DOHH2 (cell line): ENCODE measurements around the gene SLC8A3.

Experiments
- H3F3A ChIP-seq: fragments of 200-600 bp; sonication (generic), shearing (Covaris generic); 2 replicates; pipeline ENCODE4 v1.6.0; 2016; ENCODE audit warnings: antibody characterized with exemption, mild to moderate bottlenecking; ENCODE audit not compliant: control insufficient read depth, insufficient read depth
- H3K27ac ChIP-seq: fragments of 200-600 bp; sonication (generic); 2 replicates; pipeline ENCODE4 v1.5.1; 2014; ENCODE audit warnings: low read depth, mild to moderate bottlenecking, low read length, moderate library complexity
- H3K27me3 ChIP-seq: fragments of 200-600 bp; sonication (generic); 2 replicates; pipeline ENCODE4 v1.6.1; 2014; ENCODE audit warnings: mild to moderate bottlenecking, low read length, mixed read lengths; ENCODE audit not compliant: control insufficient read depth
- H3K36me3 ChIP-seq: fragments of 200-600 bp; sonication (generic); 2 replicates; pipeline ENCODE4 v1.6.1; 2014; ENCODE audit warnings: mild to moderate bottlenecking, low read length, moderate library complexity, mixed read lengths; ENCODE audit not compliant: control insufficient read depth
- H3K4me1 ChIP-seq: fragments of 200-600 bp; sonication (generic); 2 replicates; pipeline ENCODE4 v1.6.1; 2014; ENCODE audit warnings: mild to moderate bottlenecking, low read length, mixed read lengths; ENCODE audit not compliant: control insufficient read depth
- H3K4me2 ChIP-seq: fragments of 200-600 bp; sonication (generic); 2 replicates; pipeline ENCODE4 v1.6.0; 2014; ENCODE audit warnings: mild to moderate bottlenecking, low read length, moderate library complexity
- H3K4me3 ChIP-seq: fragments of 200-600 bp; sonication (generic); 2 replicates; pipeline ENCODE4 v1.5.1; 2014; ENCODE audit warnings: mild to moderate bottlenecking, low read length, mixed read lengths
- H3K79me2 ChIP-seq: fragments of 200-600 bp; sonication (generic); 2 replicates; pipeline ENCODE4 v1.6.1; 2014; ENCODE audit warnings: mild to moderate bottlenecking, low read length, mixed read lengths; ENCODE audit not compliant: control insufficient read depth
- H3K9me2 ChIP-seq: fragments of 200-600 bp; sonication (generic); replicated peaks from 2 replicates; pipeline ENCODE4 v1.6.1; 2014; ENCODE audit warnings: mild to moderate bottlenecking, low read length, mixed read lengths; ENCODE audit not compliant: control insufficient read depth
- H3K9me3 ChIP-seq: fragments of 200-600 bp; sonication (generic); 2 replicates; pipeline ENCODE4 v1.6.1; 2014; ENCODE audit warnings: antibody characterized with exemption, low read length, mixed read lengths; ENCODE audit not compliant: control insufficient read depth, insufficient read depth
- H4K20me1 ChIP-seq: fragments of 200-600 bp; sonication (generic); 2 replicates; pipeline ENCODE4 v1.6.0; 2014; ENCODE audit warnings: low read depth, mild to moderate bottlenecking, antibody characterized with exemption, low read length, moderate library complexity; ENCODE audit not compliant: control insufficient read depth, insufficient read depth
- CTCF ChIP-seq: fragments of 200-600 bp; sonication (generic); IDR thresholded peaks from one replicate; pipeline ENCODE4 v1.5.1; 2014; ENCODE audit warnings: antibody characterized with exemption, mild to moderate bottlenecking, low read depth, low read length; ENCODE audit not compliant: poor library complexity, severe bottlenecking
- EZH2phosphoT487 ChIP-seq: fragments of 200-600 bp; sonication (generic); IDR thresholded peaks from 2 replicates; pipeline ENCODE4 v1.6.1; 2017; ENCODE audit warnings: borderline replicate concordance, mild to moderate bottlenecking, antibody characterized with exemption, low read length, moderate library complexity, mixed read lengths

Gene SLC8A3

DNA sequence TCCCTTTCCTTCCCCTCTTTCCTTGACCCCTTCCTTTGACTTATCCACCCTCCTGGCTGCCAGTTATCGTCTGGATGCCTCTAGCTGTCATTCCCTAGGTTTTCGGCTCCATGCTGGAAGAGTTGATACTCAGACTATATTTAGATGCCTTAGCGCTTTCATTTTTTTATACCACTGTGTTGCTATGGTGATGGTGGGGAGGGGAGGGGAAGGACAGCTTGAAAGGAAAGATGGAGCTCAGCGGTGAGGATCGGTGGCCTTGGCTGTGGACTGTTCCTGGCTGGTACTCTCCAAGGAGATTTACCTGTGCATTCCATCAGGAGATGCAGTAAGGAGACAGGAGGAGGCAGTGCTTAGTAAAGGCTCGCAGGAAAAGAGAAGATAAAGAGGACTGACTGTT, 108.7 kb downstream of the SLC8A3 start:
- no peaks in the 10 kb centered on the region for H3K36me3 ChIP-seq
- H3K9me3 ChIP-seq = no peaks in the 10 kb centered on the region
- no peak overlapping the region for H3K27ac ChIP-seq
- no peak overlapping the region for H3K4me3 ChIP-seq
- H4K20me1 ChIP-seq = no peaks in the 10 kb centered on the region
- no peaks in the 10 kb centered on the region for H3K9me2 ChIP-seq
- no peaks in the 10 kb centered on the region for H3K27me3 ChIP-seq
- TF ChIP-seq CTCF (no peak), EZH2phosphoT487 (no peak)
- no peaks in the 10 kb centered on the region for H3F3A ChIP-seq
- H3K4me1 ChIP-seq = no peaks in the 10 kb centered on the region
- H3K79me2 ChIP-seq = no peaks in the 10 kb centered on the region
- no peak overlapping the region for H3K4me2 ChIP-seq

DNA sequence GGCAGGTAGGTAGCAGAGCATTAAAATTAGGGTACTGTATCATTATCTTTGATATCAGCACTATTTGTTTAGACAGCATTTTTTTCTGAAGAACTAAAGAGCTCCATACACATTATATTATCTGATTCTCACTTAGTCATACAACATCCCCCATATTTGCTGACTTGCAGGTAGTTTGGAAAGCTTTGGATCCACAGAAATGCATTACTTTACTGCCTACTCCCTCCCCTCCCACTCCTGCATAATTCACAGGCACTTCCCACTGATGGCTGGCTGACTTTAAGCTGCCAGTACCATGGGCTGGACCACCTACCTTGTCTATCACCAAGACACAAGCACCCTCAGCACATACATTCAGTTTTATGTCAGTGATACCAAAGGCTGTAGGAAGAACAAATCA, 110.4 kb downstream of the SLC8A3 start:
- Histone ChIP-seq H3F3A (no peaks in the 10 kb centered on the region), H3K4me1 (no peaks in the 10 kb centered on the region), H3K4me2 (no peak overlapping the region), H3K79me2 (no peaks in the 10 kb centered on the region), H3K9me2 (no peaks in the 10 kb centered on the region), H3K27ac (no peak overlapping the region), H3K27me3 (no peaks in the 10 kb centered on the region), H4K20me1 (no peaks in the 10 kb centered on the region), H3K4me3 (no peak overlapping the region), H3K9me3 (no peaks in the 10 kb centered on the region), H3K36me3 (no peaks in the 10 kb centered on the region)
- no peak for TF ChIP-seq EZH2phosphoT487
- TF ChIP-seq CTCF = no peak

DNA sequence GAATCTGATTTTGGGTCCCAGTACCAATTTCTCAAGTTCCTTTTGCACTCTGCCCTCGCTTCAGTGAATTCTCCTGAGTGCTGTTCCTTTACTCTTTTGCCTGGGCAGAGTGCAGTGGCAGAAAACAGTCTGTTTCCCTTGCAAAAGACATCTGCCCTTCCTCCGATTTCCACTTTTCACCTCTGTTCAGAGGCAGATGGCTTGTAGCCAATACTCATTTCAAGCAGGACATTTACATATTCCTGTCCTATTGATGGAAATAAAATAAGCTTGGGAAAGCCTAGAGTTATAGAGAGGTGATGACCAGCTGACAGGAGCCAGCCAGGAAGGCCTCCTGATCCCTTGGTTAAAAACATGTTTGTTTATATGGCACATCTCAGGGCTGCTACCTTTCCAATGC, 111.0 kb downstream of the SLC8A3 start:
- H3K27me3 ChIP-seq = no peaks in the 10 kb centered on the region
- no peaks in the 10 kb centered on the region for H3K9me3 ChIP-seq
- TF ChIP-seq EZH2phosphoT487 (no peak), CTCF (no peak)
- no peaks in the 10 kb centered on the region for H3K4me1 ChIP-seq
- no peaks in the 10 kb centered on the region for H3K9me2 ChIP-seq
- no peak overlapping the region for H3K27ac ChIP-seq
- H3K36me3 ChIP-seq = no peaks in the 10 kb centered on the region
- H3K79me2 ChIP-seq = no peaks in the 10 kb centered on the region
- no peak overlapping the region for H3K4me2 ChIP-seq
- H3K4me3 ChIP-seq = no peak overlapping the region
- H3F3A ChIP-seq = no peaks in the 10 kb centered on the region
- no peaks in the 10 kb centered on the region for H4K20me1 ChIP-seq

- Histone ChIP-seq H3K4me2 (no peak overlapping the region), H3K27ac (no peak overlapping the region), H3K9me3 (no peaks in the 10 kb centered on the region), H3F3A (no peaks in the 10 kb centered on the region), H3K79me2 (no peaks in the 10 kb centered on the region), H3K36me3 (no peaks in the 10 kb centered on the region), H3K4me3 (no peak overlapping the region), H4K20me1 (no peaks in the 10 kb centered on the region), H3K4me1 (no peaks in the 10 kb centered on the region), H3K9me2 (no peaks in the 10 kb centered on the region), H3K27me3 (no peaks in the 10 kb centered on the region)
- TF ChIP-seq EZH2phosphoT487 (no peak), CTCF (no peak)
Measured at GRCh38 chr14:70077005-70077404, 111.7 kb downstream of the SLC8A3 start.
